ENCODE measurements around the gene TXNDC11.

DNA sequence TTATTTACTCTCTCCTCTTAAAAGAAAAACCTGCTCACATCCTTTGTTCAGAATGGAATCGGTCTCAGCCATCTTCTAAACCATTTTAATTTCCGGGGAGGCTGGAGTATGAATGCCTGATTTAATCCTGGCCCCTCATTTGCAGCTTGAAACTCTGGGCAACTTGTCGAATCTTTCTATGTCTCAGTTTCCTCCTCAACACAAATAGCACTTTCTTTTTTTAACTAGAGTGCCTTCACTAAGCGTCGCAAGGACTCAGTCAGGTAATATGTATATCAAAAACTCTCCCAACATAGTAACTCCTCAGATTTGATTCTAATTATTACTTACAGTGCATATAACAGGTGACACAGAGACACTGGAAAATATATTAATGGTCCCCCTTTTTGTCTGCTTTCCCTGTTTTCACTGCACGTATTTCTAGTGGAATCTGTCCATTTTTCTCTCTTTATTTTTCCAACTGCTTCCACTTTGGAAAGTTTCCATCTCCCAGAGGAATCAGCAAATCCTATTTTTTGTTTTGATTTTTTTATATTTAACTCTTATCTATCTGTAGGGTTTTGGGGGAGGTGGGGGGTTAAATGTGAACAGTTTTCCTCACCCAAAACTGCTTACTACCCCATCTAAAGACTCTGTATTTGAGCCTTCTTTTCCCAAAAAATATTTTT lies 55.8 kb downstream of the TXNDC11 start:
- TF ChIP-seq, protein P1, sequence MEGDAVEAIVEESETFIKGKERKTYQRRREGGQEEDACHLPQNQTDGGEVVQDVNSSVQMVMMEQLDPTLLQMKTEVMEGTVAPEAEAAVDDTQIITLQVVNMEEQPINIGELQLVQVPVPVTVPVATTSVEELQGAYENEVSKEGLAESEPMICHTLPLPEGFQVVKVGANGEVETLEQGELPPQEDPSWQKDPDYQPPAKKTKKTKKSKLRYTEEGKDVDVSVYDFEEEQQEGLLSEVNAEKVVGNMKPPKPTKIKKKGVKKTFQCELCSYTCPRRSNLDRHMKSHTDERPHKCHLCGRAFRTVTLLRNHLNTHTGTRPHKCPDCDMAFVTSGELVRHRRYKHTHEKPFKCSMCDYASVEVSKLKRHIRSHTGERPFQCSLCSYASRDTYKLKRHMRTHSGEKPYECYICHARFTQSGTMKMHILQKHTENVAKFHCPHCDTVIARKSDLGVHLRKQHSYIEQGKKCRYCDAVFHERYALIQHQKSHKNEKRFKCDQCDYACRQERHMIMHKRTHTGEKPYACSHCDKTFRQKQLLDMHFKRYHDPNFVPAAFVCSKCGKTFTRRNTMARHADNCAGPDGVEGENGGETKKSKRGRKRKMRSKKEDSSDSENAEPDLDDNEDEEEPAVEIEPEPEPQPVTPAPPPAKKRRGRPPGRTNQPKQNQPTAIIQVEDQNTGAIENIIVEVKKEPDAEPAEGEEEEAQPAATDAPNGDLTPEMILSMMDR (IDR thresholded peaks at IDR 0.05; ENCODE audit: insufficient read depth, low read depth, low read length) = no peak
- TF ChIP-seq EZH2 (IDR thresholded peaks at IDR 0.05; ENCODE audit: insufficient read depth, low read length) = no peak
